Transverse colon (tissue), 4 donors: ENCODE results near the gene CASP9. TPM values are rescaled to one million over a fixed set of nuclear protein-coding genes. Genes with fewer than 3 reads are reported as not detected.

Experiments
- DNase-seq: peaks from one replicate; pipeline ENCODE4 v3.0.0-alpha.2; 2019
- H3K27ac ChIP-seq, 4 donors: fragments of 200-600 bp; sonication (generic); 2 replicates each; pipeline ENCODE4 v1.5.1; 2016 to 2018; ENCODE audit warnings: inconsistent platforms in 4 of 4
- H3K27me3 ChIP-seq: fragments of 200-600 bp; sonication (generic); 2 replicates; pipeline ENCODE4 v1.5.1; 2017; ENCODE audit warnings: inconsistent platforms
- H3K36me3 ChIP-seq, 4 donors: fragments of 200-600 bp; sonication (generic); 2 replicates each; pipeline ENCODE4 v1.5.1; 2017 to 2019; ENCODE audit warnings: inconsistent platforms in 4 of 4
- H3K4me1 ChIP-seq, 4 donors: fragments of 200-600 bp; sonication (generic); 2 replicates each; pipeline ENCODE4 v1.5.1; 2017 to 2020; ENCODE audit warnings: inconsistent platforms in 4 of 4
- H3K4me3 ChIP-seq, 4 donors: fragments of 200-600 bp; sonication (generic); 1 replicate in 1 of 4; 2 replicates in 3 of 4; pipeline versions ENCODE4 v1.5.1 to v1.6.1; 2017 to 2019; ENCODE audit warnings: inconsistent platforms in 4 of 4
- H3K9me3 ChIP-seq, 2 donors: fragments of 200-600 bp; sonication (generic); 2 replicates each; pipeline ENCODE4 v1.5.1; 2017 to 2019; ENCODE audit warnings: inconsistent platforms in 2 of 2
- CTCF ChIP-seq, 5 experiments: fragments of 200-600 bp in 3 of 5; fragments of 450-650 bp in 2 of 5; sonication (generic) in 3 of 5; IDR thresholded peaks; 1 replicate in 2 of 5; 2 replicates in 3 of 5; pipeline ENCODE4 v1.5.1; 2016 to 2017; ENCODE audit warnings: antibody characterized with exemption in 5 of 5, inconsistent platforms in 3 of 5, mild to moderate bottlenecking in 2 of 5, moderate library complexity in 1 of 5
- EP300 ChIP-seq: sonication (generic); formaldehyde crosslinking; IDR thresholded peaks from one replicate; pipeline ENCODE4 v1.6.1; 2017; ENCODE audit warnings: antibody characterized with exemption, low read depth
- POLR2A ChIP-seq: fragments of 450-650 bp; IDR thresholded peaks from one replicate; pipeline ENCODE4 v1.6.1; 2016; ENCODE audit warnings: antibody characterized with exemption, mild to moderate bottlenecking, moderate library complexity
- POLR2AphosphoS5 ChIP-seq, 3 donors: sonication (generic); formaldehyde crosslinking; IDR thresholded peaks; one replicate each; pipeline ENCODE4 v1.6.1; 2016; ENCODE audit warnings: antibody characterized with exemption in 3 of 3
- WGBS, 2 donors: methylation state at CpG; one replicate each; pipeline ENCODE4 v1.1.5; 2018; ENCODE audit warnings: low coverage in 1 of 2; 5-methylcytosine and 5-hydroxymethylcytosine counted together
- in situ Hi-C, 4 donors: fragments of 200-750 bp; cut with MboI; loops; one replicate each; pipeline versions ENCODE4 v1.15.0 to v1.15.1; 2017; ENCODE audit warnings: low sequenced_read_pairs in 3 of 4, low pct_ligation_motif_present in 1 of 4, low pct_unique_long_range_greater_than_20kb in 1 of 4
- intact Hi-C: fragments of 100-400 bp; cut with DNase I; formaldehyde crosslinking; loops from one replicate; pipeline ENCODE4 v1.15.1; 2023; ENCODE audit warnings: low total_unique reads
- total RNA-seq, 4 donors: library from RNA; depleted of rRNA; stranded (reverse); fragments of >200 nt; gene quantifications; one replicate each; pipeline ENCODE4 v1.1.0, GENCODE V29; 2016

CASP9 gene
- total RNA-seq, 4 donors from 2014 or later, result 19.1 to 151 (median 25.2) TPM

GRCh38 chr1:15509586-15509985 is 14.4 kb downstream of the CASP9 start:
- in situ Hi-C loops, result no loop called here
- TF ChIP-seq EP300 (no peak), POLR2A (no peak), POLR2AphosphoS5 (IDR thresholded peaks at IDR 0.05) (no peak), CTCF (IDR thresholded peaks at IDR 0.05) (no peak)
- intact Hi-C loops, result no loop called here
- DNase-seq, result no peak
- H3K4me3 ChIP-seq, result no peak overlapping the region
- H3K36me3 ChIP-seq, result peaks cover 0 to 3% (median 0%) of the 10 kb centered on the region in 4 donors
- H3K9me3 ChIP-seq, result no peaks in the 10 kb centered on the region
- 83 to 88% methylated on average over 7 of the region's 7 CpGs for WGBS, 2 donors
- H3K27ac ChIP-seq, result no peak overlapping the region
- no peaks in the 10 kb centered on the region for H3K4me1 ChIP-seq
- no peaks in the 10 kb centered on the region for H3K27me3 ChIP-seq

- WGBS, 2 donors, result 92 to 100% methylated on average over 2 to 12 of the region's 12 CpGs
- Histone ChIP-seq H3K27me3 (no peaks in the 10 kb centered on the region), H3K27ac (no peak overlapping the region), H3K4me3 (no peak overlapping the region), H3K9me3 (no peaks in the 10 kb centered on the region), H3K4me1 (no peaks in the 10 kb centered on the region), H3K36me3 (peaks cover 0 to 3% (median 0%) of the 10 kb centered on the region in 4 donors)
- TF ChIP-seq POLR2AphosphoS5 (IDR thresholded peaks at IDR 0.05), result no peak
- no peak for TF ChIP-seq EP300
- no peak for TF ChIP-seq CTCF (IDR thresholded peaks at IDR 0.05)
- no peak for TF ChIP-seq POLR2A
- DNase-seq, result no peak
- in situ Hi-C loops, result no loop called here
- intact Hi-C loops, result no loop called here
These were observed 15.1 kb downstream of the CASP9 start for GRCh38 chr1:15508700-15509487.

GRCh38 chr1:15507278-15507677 is 16.7 kb downstream of the CASP9 start:
- Histone ChIP-seq H3K4me1 (no peaks in the 10 kb centered on the region), H3K27me3 (no peaks in the 10 kb centered on the region), H3K9me3 (no peaks in the 10 kb centered on the region), H3K4me3 (no peak overlapping the region), H3K27ac (no peak overlapping the region), H3K36me3 (peaks cover 0 to 3% (median 0%) of the 10 kb centered on the region in 4 donors)
- no peak for TF ChIP-seq CTCF (IDR thresholded peaks at IDR 0.05)
- no peak for TF ChIP-seq POLR2AphosphoS5 (IDR thresholded peaks at IDR 0.05)
- no peak for TF ChIP-seq POLR2A
- no peak for TF ChIP-seq EP300
- no peak for DNase-seq
- in situ Hi-C loops, result no loop called here
- intact Hi-C loops, result no loop called here
- WGBS, 2 donors, result 92 to 100% methylated on average over 1 to 5 of the region's 5 CpGs

GRCh38 chr1:15506831-15507230 is 17.2 kb downstream of the CASP9 start:
- no peak overlapping the region for H3K4me3 ChIP-seq
- no peaks in the 10 kb centered on the region for H3K4me1 ChIP-seq
- no peak overlapping the region for H3K27ac ChIP-seq
- TF ChIP-seq EP300, result no peak
- no peak for TF ChIP-seq POLR2AphosphoS5 (IDR thresholded peaks at IDR 0.05)
- TF ChIP-seq CTCF (IDR thresholded peaks at IDR 0.05), result no peak
- TF ChIP-seq POLR2A, result no peak
- H3K9me3 ChIP-seq, result no peaks in the 10 kb centered on the region
- H3K36me3 ChIP-seq, result peaks cover 0 to 3% (median 0%) of the 10 kb centered on the region in 4 donors
- intact Hi-C loops, result no loop called here
- WGBS, 2 donors, result 96% methylated on average over 17 of the region's 17 CpGs; no CpG with 5 or more reads in 1 of the 2 donors
- in situ Hi-C loops, result no loop called here
- no peak for DNase-seq
- H3K27me3 ChIP-seq, result no peaks in the 10 kb centered on the region
